Measurements from ENCODE around the gene PSMD11.

The PSMD11 gene

GRCh38 chr17:32491371-32492263 lies 47.3 kb downstream of the PSMD11 start:
- FAIRE-seq = no peak

DNA sequence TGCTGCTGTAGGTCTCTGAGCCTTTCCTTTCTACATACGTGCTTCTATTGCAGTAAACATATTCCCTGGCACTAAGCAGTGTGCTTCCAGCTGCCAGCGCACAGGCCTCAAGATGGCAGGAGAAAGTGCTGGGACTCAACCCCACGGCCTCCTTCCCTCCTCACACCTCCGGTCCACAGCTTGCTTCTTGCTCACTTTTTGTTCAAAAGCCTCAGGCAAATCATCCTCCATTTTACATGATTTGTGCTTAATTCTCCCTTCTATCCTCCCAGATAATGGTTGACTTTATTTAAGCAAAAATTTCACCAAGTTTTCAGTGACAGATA lies 47.9 kb downstream of the PSMD11 start:
- FAIRE-seq = no peak

DNA sequence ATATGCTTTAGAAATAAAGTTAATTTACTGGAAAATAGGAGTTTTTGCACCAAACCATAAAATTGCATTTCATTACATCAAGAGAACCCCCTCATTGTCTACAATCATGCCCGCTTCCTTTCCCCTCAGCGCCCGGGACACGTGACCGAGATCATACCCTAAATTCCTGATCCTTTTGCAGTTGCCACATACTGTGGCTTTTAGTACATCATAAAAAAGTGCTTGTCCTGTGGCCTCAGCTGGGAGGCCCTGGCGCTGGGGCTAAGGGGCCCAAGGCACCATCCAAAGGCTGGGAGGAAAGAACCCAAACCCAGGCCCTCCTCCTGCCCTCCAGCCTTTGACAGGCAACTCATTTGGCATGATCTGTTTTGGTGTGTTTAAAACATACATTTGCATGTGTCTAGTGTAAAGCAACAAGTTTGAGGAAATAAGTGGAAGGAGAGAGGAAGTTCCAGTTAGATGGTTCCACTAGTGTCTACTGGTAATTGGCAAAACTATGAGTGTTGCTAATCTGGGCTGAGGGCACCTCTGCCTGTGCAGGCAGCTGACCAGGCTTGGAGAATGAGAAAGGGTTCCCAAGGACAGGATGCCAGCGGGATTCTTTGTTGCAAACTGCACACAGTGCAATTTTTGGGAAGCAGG lies 48.5 kb downstream of the PSMD11 start:
- FAIRE-seq = no peak

GRCh38 chr17:32493571-32493970 lies 49.3 kb downstream of the PSMD11 start:
- no peak for FAIRE-seq

DNA sequence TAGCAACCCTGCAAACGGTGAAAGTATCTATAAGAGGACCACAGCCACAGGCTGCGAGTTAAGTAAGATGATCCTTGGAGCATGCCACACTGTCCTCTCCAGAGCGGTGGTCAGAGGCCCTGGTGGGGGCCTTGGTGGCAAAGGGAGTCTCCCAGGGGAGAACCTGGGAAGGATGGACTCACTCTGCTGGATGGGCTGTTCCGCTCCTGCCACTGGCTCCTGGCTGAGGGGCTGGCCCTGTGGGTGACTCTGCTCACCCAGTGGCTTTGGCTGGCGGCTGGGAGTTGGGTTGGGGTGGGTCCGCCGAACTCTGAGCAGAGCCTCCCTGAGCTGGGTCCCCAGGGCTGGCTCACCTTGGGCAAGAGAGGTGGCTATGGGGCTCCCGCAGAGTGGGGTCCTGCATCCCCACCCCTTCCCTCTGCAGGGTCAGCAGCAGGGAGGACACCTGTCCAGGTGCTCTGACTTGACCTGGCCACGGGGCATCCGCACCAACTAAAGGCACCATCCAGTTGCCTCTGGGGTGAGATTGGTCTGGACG lies 49.7 kb downstream of the PSMD11 start:
- FAIRE-seq = no peak

GRCh38 chr17:32494621-32495358 lies 50.5 kb downstream of the PSMD11 start:
- FAIRE-seq = no peak

DNA sequence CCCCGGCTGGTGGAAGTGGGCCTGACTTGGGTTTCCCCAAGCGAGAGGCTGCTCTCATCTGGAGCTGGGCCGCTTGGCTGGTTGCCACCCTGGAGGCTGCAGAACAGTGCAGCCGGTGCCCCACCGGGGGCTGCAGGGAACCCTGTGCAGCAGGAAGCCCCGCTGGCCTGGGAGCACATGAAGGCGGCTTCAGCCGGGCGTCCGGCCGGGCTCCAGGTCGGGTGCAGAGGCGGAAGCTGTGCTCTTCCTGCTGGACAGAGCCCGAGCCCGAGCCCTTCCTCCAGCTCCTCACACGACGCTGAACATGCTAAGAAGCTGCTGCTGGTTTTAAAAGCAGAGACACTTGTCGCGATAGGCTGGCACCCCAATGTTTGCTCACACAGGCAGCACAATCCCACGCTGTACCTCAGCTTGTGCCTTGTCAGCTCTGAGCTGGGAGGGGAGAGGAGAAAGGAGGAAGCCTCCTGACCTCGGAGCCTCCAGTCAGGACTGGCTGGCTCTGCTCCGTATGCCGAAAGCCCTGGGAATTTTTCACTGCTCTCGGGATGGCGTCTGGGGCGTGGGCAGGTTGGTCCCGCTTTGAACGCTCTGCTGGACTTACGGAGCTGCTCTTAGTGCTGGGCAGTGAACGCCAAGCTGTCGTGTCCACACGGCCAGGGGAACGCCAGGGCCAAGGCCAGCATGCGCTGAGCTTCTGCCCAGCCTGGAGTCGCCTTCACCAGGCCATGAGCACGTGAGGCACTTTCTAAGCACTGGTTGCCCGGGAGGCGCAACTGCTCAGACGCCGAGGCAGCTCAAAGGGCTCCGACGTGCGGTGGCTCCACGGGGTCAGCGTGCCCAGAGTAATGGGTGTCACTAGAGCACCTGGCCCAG lies 51.3 kb downstream of the PSMD11 start:
- FAIRE-seq = no peak

- no peak for FAIRE-seq
Measured at GRCh38 chr17:32496395-32497073, 52.2 kb downstream of the PSMD11 start.

GRCh38 chr17:32497431-32498205 lies 53.3 kb downstream of the PSMD11 start:
- FAIRE-seq = no peak

DNA sequence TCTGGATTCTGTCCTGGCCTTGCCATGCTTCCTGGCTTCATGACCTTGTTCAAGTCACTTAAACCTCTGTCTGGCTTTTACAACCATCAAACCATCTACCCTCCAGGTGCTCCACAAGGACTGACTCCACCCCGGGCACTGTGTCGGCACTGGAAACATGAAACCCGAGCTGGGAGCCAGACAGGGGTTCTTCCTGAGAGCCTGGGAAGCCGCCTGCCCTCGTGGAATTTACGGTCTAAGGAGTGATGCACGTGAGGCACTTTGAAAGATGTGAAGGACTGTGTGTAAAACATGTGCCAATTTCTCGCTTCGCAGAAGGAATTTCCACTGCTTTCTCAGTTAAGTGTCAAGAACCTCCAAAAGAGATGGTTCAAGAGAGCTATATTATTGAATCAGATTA lies 54.1 kb downstream of the PSMD11 start:
- no peak for FAIRE-seq

DNA sequence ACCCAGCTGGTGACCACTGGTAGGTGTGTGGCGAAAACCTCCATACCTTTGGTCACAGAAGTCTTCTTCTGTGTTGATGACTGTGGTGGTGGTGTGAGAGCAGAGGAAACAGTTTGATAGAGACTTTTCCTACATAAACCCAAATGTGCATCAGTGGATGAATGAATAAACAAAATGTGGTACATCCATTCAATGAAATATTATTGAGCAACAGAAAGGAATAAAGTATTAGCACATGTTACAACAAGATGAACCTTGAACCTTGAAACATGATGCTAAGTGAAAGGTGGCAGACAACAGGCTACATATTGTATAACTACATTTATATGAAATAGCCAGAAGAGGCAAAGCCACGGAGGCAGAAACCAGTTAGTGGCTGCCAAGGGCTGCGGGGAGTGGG lies 57.7 kb downstream of the PSMD11 start:
- no peak for FAIRE-seq

DNA sequence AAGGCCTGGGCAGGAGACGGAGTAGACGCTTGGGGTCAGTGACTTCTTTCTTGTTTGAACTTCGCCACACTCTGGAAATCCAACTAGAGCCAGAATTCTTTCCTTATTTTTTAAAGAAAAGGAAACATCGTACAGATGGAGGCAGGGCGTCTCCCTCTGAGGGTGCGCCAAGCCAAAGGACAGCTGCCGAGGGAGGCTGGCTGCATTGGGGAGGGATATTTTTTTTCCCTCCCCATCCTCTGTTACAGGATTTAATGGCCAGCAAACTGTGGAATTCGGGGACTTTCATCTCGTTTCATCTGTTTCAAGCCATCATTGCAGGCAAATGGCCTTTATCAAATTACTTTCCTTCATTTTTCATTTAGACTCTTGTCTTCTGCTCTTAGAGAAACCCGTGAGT lies 58.4 kb downstream of the PSMD11 start:
- FAIRE-seq = no peak

DNA sequence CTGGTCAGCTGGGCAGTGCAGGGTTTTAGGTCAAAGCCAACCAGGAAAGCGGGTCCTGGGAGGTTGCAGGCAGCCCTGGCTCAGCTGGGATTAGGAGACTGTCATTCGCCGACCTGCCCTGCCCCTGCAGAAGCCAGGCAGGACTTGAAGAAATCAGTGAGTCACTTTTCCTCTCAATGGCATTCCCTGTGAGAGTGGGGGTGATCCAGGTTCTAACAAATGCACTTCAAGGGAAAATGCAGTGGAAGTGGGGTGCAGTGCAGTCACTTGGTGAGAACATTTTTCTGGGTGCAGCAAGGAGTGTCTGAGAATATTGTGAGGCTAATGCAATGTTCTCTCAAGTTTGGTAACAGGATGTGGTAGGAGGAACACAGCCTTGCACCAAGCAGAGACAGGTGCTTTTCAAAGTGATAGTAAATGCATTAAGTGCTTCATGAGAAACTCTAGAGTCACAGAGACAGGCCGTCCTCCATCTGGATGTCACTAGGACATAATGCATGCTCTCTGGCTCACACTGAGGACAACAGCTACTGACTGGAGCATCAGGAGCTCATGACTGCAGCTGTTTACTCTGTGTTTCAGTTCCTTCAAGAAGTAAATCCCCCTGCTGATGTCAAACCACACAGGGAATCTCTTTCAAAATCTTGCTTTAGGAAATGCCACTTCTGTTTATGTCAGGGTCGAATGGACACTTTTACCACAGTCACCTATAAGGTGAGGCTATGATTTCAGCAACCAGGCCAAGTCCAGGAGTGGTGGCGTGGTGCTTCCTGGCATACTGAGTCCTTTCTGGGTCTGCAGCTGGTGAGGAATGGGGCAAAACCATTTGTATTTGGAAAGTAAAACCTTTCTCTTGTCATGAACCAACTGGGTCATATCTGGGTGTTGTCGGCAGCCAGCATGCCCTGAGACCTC lies 59.2 kb downstream of the PSMD11 start:
- FAIRE-seq = no peak

DNA sequence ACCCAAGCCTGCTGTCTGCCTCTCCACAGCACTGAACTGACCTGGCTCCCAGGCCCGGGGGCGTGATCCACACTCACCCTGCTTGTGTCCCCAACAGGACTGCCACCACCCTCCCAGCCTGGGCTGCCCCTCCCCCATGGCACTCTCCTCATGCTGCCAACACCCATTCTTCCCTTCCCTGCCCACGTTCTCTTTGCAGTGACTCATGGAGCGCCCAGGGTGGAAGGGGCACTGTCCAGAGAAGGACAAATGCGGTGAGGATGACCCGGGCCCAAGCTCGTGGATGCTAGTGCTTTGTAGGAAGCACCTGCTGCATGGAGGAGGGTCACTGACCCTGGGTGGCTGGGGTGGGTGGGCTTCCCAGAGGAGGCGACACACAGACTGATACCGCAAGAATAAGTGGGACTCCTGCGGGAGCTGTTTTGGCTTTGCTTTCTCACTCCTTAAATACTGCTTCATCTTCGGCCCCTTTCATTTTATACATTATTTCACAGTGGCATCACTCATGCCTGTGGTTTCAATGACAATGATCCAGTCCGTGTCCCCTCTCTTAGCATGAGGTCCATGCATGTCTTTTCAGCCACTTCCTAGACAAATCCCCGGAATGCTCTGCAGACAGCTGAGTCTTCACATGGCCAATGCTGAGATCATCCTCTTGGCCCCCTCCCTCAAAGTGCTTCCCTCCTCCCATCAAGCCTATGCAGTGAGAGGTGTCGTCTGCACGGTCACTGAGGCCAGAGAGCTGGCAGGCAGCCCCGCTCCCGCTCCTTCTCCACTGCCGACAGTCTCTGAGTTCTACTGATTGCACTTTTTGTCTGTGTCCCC lies 60.1 kb downstream of the PSMD11 start:
- FAIRE-seq = no peak

DNA sequence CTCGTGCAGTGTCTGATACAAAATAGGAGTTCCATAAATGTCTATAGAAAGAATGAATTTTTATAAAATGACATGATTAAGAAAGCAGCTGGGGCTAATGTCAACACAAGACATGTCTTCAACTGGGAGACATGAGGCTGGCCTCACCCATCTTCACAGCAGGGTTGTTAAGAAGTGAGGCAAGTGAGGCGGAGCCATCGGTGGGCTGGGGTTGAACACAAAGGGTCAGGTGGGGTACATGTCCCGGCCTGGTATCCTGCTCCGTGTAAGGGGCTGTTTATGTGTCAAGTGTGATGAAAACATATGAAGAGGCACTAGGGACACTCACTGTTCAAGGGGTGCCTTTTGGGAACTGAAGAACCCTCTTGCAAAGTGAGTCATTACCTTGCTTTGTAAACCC lies 64.6 kb downstream of the PSMD11 start:
- no peak for FAIRE-seq

GRCh38 chr17:32510466-32510865 lies 66.2 kb downstream of the PSMD11 start:
- no peak for FAIRE-seq

- FAIRE-seq = no peak
Measured at GRCh38 chr17:32512328-32512727, 68.0 kb downstream of the PSMD11 start.

GRCh38 chr17:32513579-32513978 lies 69.3 kb downstream of the PSMD11 start:
- no peak for FAIRE-seq

- FAIRE-seq = no peak
Measured at GRCh38 chr17:32514606-32515005, 70.3 kb downstream of the PSMD11 start.
